Measurements from ENCODE around the gene ASL.
"Not testable (repeated sequence)": the region's sequence is repeated elsewhere in the genome, so short reads cannot be mapped to it uniquely, and the experiment has no call there.

The ASL gene

GRCh38 chr7:66072208-66072607 is 3.4 kb upstream of the ASL start:
- H3K4me1 ChIP-seq (ENCODE audit: control insufficient read depth in 5 of 5, insufficient read depth in 5 of 5, low read length in 5 of 5), result peaks cover 0 to 18% (median 17%) of the 10 kb centered on the region in 5 donors
- not testable (repeated sequence) for H3K4me3 ChIP-seq (ENCODE audit: low read depth in 1 of 5, low read length in 5 of 5); H3K9me3 ChIP-seq (ENCODE audit: control insufficient read depth in 5 of 5, low read length in 5 of 5); H3K9ac ChIP-seq (ENCODE audit: low read length in 5 of 5); H3K36me3 ChIP-seq (ENCODE audit: control insufficient read depth in 5 of 5, insufficient read depth in 5 of 5, low read length in 5 of 5); H3K27me3 ChIP-seq (ENCODE audit: control insufficient read depth in 5 of 5, insufficient read depth in 4 of 5, low read length in 5 of 5); H3K27ac ChIP-seq (ENCODE audit: low read depth, low read length)

GRCh38 chr7:66076462-66077329 is 1.1 kb downstream of the ASL start:
- Histone ChIP-seq H3K9ac (ENCODE audit: low read length in 5 of 5) (peak overlapping the region in 3 of 5 donors; percentile 72 to 88 (median 79)), H3K4me3 (ENCODE audit: low read depth in 1 of 5, low read length in 5 of 5) (peak overlapping the region; percentile 88 to 97 (median 91)), H3K9me3 (ENCODE audit: control insufficient read depth in 5 of 5, low read length in 5 of 5) (no peaks in the 10 kb centered on the region), H3K27ac (ENCODE audit: low read depth, low read length) (peak overlapping the region; percentile 30), H3K36me3 (ENCODE audit: control insufficient read depth in 5 of 5, insufficient read depth in 5 of 5, low read length in 5 of 5) (peaks cover 0 to 9% (median 0%) of the 10 kb centered on the region in 5 donors), H3K27me3 (ENCODE audit: control insufficient read depth in 5 of 5, insufficient read depth in 4 of 5, low read length in 5 of 5) (no peaks in the 10 kb centered on the region), H3K4me1 (ENCODE audit: control insufficient read depth in 5 of 5, insufficient read depth in 5 of 5, low read length in 5 of 5) (peaks cover 2 to 18% (median 17%) of the 10 kb centered on the region in 5 donors)

GRCh38 chr7:66078067-66078466 is 2.4 kb downstream of the ASL start:
- H3K9me3 ChIP-seq (ENCODE audit: control insufficient read depth in 5 of 5, low read length in 5 of 5), result no peaks in the 10 kb centered on the region
- H3K4me1 ChIP-seq (ENCODE audit: control insufficient read depth in 5 of 5, insufficient read depth in 5 of 5, low read length in 5 of 5), result peaks cover 2 to 18% (median 17%) of the 10 kb centered on the region in 5 donors
- no peak overlapping the region for H3K9ac ChIP-seq (ENCODE audit: low read length in 5 of 5)
- H3K36me3 ChIP-seq (ENCODE audit: control insufficient read depth in 5 of 5, insufficient read depth in 5 of 5, low read length in 5 of 5), result peaks cover 0 to 19% (median 11%) of the 10 kb centered on the region in 5 donors
- H3K27ac ChIP-seq (ENCODE audit: low read depth, low read length), result no peak overlapping the region
- H3K4me3 ChIP-seq (ENCODE audit: low read depth in 1 of 5, low read length in 5 of 5), result no peak overlapping the region
- no peaks in the 10 kb centered on the region for H3K27me3 ChIP-seq (ENCODE audit: control insufficient read depth in 5 of 5, insufficient read depth in 4 of 5, low read length in 5 of 5)

- H3K9me3 ChIP-seq (ENCODE audit: control insufficient read depth in 5 of 5, low read length in 5 of 5), result no peaks in the 10 kb centered on the region
- H3K27ac ChIP-seq (ENCODE audit: low read depth, low read length), result no peak overlapping the region
Measured at GRCh38 chr7:66082083-66082482, 6.5 kb downstream of the ASL start.

GRCh38 chr7:66082886-66083415 is 7.3 kb downstream of the ASL start:
- Histone ChIP-seq H3K36me3 (ENCODE audit: control insufficient read depth in 5 of 5, insufficient read depth in 5 of 5, low read length in 5 of 5) (peaks cover 0 to 52% (median 25%) of the 10 kb centered on the region in 5 donors), H3K27me3 (ENCODE audit: control insufficient read depth in 5 of 5, insufficient read depth in 4 of 5, low read length in 5 of 5) (no peaks in the 10 kb centered on the region), H3K9ac (ENCODE audit: low read length in 5 of 5) (no peak overlapping the region), H3K4me1 (ENCODE audit: control insufficient read depth in 5 of 5, insufficient read depth in 5 of 5, low read length in 5 of 5) (peaks cover 0 to 2% (median 0%) of the 10 kb centered on the region in 5 donors), H3K4me3 (ENCODE audit: low read depth in 1 of 5, low read length in 5 of 5) (no peak overlapping the region), H3K9me3 (ENCODE audit: control insufficient read depth in 5 of 5, low read length in 5 of 5) (no peaks in the 10 kb centered on the region), H3K27ac (ENCODE audit: low read depth, low read length) (no peak overlapping the region)

More at GRCh38 chr7:66082083-66082482, 6.5 kb downstream of the ASL start:
- Histone ChIP-seq H3K9ac (ENCODE audit: low read length in 5 of 5) (no peak overlapping the region), H3K27me3 (ENCODE audit: control insufficient read depth in 5 of 5, insufficient read depth in 4 of 5, low read length in 5 of 5) (no peaks in the 10 kb centered on the region), H3K4me3 (ENCODE audit: low read depth in 1 of 5, low read length in 5 of 5) (no peak overlapping the region), H3K4me1 (ENCODE audit: control insufficient read depth in 5 of 5, insufficient read depth in 5 of 5, low read length in 5 of 5) (peaks cover under 1 to 2% (median under 1%) of the 10 kb centered on the region in 5 donors), H3K36me3 (ENCODE audit: control insufficient read depth in 5 of 5, insufficient read depth in 5 of 5, low read length in 5 of 5) (peaks cover 0 to 45% (median 22%) of the 10 kb centered on the region in 5 donors)

- no peak overlapping the region for H3K4me3 ChIP-seq (ENCODE audit: low read depth in 1 of 5, low read length in 5 of 5)
- H3K4me1 ChIP-seq (ENCODE audit: control insufficient read depth in 5 of 5, insufficient read depth in 5 of 5, low read length in 5 of 5), result peaks cover 0 to 2% (median 0%) of the 10 kb centered on the region in 5 donors
- H3K27ac ChIP-seq (ENCODE audit: low read depth, low read length), result no peak overlapping the region
- peaks cover 0 to 55% (median 25%) of the 10 kb centered on the region in 5 donors for H3K36me3 ChIP-seq (ENCODE audit: control insufficient read depth in 5 of 5, insufficient read depth in 5 of 5, low read length in 5 of 5)
- H3K9ac ChIP-seq (ENCODE audit: low read length in 5 of 5), result no peak overlapping the region
- no peaks in the 10 kb centered on the region for H3K27me3 ChIP-seq (ENCODE audit: control insufficient read depth in 5 of 5, insufficient read depth in 4 of 5, low read length in 5 of 5)
- H3K9me3 ChIP-seq (ENCODE audit: control insufficient read depth in 5 of 5, low read length in 5 of 5), result no peaks in the 10 kb centered on the region
Measured at GRCh38 chr7:66083677-66084076, 8.1 kb downstream of the ASL start.

- H3K4me3 ChIP-seq (ENCODE audit: low read depth in 1 of 5, low read length in 5 of 5), result no peak overlapping the region
Measured at GRCh38 chr7:66088861-66089838, 13.5 kb downstream of the ASL start.

GRCh38 chr7:66092654-66093053 is 17.0 kb downstream of the ASL start:
- Histone ChIP-seq H3K27me3 (ENCODE audit: control insufficient read depth in 5 of 5, insufficient read depth in 4 of 5, low read length in 5 of 5) (no peaks in the 10 kb centered on the region), H3K4me1 (ENCODE audit: control insufficient read depth in 5 of 5, insufficient read depth in 5 of 5, low read length in 5 of 5) (no peaks in the 10 kb centered on the region), H3K9me3 (ENCODE audit: control insufficient read depth in 5 of 5, low read length in 5 of 5) (no peaks in the 10 kb centered on the region), H3K9ac (ENCODE audit: low read length in 5 of 5) (no peak overlapping the region), H3K36me3 (ENCODE audit: control insufficient read depth in 5 of 5, insufficient read depth in 5 of 5, low read length in 5 of 5) (peaks cover 0 to 24% (median 9%) of the 10 kb centered on the region in 5 donors), H3K4me3 (ENCODE audit: low read depth in 1 of 5, low read length in 5 of 5) (no peak overlapping the region), H3K27ac (ENCODE audit: low read depth, low read length) (no peak overlapping the region)

More at GRCh38 chr7:66088861-66089838, 13.5 kb downstream of the ASL start:
- no peaks in the 10 kb centered on the region for H3K4me1 ChIP-seq (ENCODE audit: control insufficient read depth in 5 of 5, insufficient read depth in 5 of 5, low read length in 5 of 5)
- no peaks in the 10 kb centered on the region for H3K9me3 ChIP-seq (ENCODE audit: control insufficient read depth in 5 of 5, low read length in 5 of 5)
- H3K27ac ChIP-seq (ENCODE audit: low read depth, low read length), result no peak overlapping the region
- peaks cover 0 to 48% (median 20%) of the 10 kb centered on the region in 5 donors for H3K36me3 ChIP-seq (ENCODE audit: control insufficient read depth in 5 of 5, insufficient read depth in 5 of 5, low read length in 5 of 5)
- no peak overlapping the region for H3K9ac ChIP-seq (ENCODE audit: low read length in 5 of 5)
- H3K27me3 ChIP-seq (ENCODE audit: control insufficient read depth in 5 of 5, insufficient read depth in 4 of 5, low read length in 5 of 5), result no peaks in the 10 kb centered on the region

GRCh38 chr7:66095010-66095409 is 19.4 kb downstream of the ASL start:
- H3K4me1 ChIP-seq (ENCODE audit: control insufficient read depth in 5 of 5, insufficient read depth in 5 of 5, low read length in 5 of 5), result peaks cover 0 to 7% (median 5%) of the 10 kb centered on the region in 5 donors
- H3K27me3 ChIP-seq (ENCODE audit: control insufficient read depth in 5 of 5, insufficient read depth in 4 of 5, low read length in 5 of 5), result no peaks in the 10 kb centered on the region
- peaks cover 0 to 18% (median 8%) of the 10 kb centered on the region in 5 donors for H3K36me3 ChIP-seq (ENCODE audit: control insufficient read depth in 5 of 5, insufficient read depth in 5 of 5, low read length in 5 of 5)
- no peak overlapping the region for H3K4me3 ChIP-seq (ENCODE audit: low read depth in 1 of 5, low read length in 5 of 5)
- H3K9ac ChIP-seq (ENCODE audit: low read length in 5 of 5), result no peak overlapping the region
- H3K9me3 ChIP-seq (ENCODE audit: control insufficient read depth in 5 of 5, low read length in 5 of 5), result no peaks in the 10 kb centered on the region
- H3K27ac ChIP-seq (ENCODE audit: low read depth, low read length), result no peak overlapping the region

Measured in subcutaneous abdominal adipose tissue (tissue), 5 donors.